Measurements from ENCODE around the gene MAP1LC3B. TPM values are rescaled to one million over a fixed set of nuclear protein-coding genes. Genes with fewer than 3 reads are reported as not detected.

Gene MAP1LC3B
- total RNA-seq, 1 donor from 2014 or later = 136 TPM

DNA sequence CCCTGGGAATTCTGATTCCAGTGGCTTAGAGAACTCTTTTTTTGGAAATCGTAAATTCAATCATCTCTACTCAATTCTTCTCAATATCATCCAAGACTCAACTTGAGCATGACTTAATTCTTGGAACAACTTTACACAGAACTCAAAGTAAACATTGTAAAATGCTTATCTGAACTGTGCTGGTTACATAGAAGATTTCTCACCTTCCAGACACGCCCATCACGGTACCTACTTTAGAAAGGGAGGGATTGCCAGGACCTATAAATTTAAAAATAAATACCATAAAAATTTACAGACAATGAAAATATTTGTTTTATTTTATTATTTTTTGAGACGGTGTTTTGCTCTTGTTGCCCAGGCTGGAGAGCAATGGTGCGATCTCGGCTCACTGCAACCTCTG lies 26.5 kb downstream of the MAP1LC3B start:
- no peak for DNase-seq (ENCODE audit: low read depth)
- peaks cover 2% of the 10 kb centered on the region for H3K36me3 ChIP-seq (ENCODE audit: control insufficient read depth, insufficient read depth, low read length)

DNA sequence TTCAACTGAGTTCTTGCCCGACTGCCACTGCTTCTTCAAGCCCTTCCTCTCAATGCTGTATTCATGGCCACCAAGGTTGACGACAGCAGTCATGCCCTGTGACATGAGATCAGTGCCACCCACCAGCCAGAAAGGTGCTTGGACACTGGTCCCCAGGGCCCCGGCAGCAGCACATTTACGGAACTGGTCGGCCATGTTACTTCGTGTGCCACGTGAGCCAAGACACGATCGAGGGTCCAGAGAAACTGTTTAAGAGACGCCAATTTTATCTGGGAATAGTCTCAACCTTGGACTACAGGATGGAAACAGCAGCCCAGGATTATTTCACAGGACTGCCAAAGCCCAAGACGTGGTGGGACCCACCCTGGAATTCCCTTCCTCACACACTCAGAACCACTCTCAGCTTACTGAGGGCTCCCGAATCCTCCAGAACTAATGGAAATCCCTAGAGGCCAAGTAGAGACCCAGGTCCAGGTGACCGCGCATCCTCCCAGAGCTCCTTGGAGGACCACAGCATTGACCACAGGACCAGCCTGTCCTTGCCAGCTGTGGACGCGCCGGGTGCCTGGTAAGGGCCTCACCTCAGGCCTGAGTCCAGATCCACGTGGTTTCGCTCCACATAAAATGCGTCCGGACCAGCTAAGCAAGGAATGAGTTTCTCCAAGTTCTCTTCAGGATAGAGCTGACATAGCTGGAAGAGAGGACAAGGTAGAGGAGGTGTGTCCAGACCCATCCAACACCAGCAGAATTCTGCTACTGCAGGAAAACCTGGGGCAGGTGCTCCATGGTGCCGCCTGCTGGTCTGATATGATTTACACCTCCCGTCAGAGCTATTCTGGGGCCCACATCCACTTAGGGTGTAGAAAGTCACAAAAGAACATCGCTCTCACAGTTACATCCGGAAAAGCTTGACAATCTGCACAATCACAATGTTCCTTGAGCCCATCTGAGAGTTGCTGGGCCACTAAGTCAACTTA lies 28.2 kb downstream of the MAP1LC3B start:
- Histone ChIP-seq H3K27me3 (ENCODE audit: control insufficient read depth, insufficient read depth, low read length) (no peaks in the 10 kb centered on the region), H3K36me3 (ENCODE audit: control insufficient read depth, insufficient read depth, low read length) (peaks cover 2% of the 10 kb centered on the region), H3K4me3 (ENCODE audit: low read depth, low read length) (no peak overlapping the region)
- TF ChIP-seq, protein P1, sequence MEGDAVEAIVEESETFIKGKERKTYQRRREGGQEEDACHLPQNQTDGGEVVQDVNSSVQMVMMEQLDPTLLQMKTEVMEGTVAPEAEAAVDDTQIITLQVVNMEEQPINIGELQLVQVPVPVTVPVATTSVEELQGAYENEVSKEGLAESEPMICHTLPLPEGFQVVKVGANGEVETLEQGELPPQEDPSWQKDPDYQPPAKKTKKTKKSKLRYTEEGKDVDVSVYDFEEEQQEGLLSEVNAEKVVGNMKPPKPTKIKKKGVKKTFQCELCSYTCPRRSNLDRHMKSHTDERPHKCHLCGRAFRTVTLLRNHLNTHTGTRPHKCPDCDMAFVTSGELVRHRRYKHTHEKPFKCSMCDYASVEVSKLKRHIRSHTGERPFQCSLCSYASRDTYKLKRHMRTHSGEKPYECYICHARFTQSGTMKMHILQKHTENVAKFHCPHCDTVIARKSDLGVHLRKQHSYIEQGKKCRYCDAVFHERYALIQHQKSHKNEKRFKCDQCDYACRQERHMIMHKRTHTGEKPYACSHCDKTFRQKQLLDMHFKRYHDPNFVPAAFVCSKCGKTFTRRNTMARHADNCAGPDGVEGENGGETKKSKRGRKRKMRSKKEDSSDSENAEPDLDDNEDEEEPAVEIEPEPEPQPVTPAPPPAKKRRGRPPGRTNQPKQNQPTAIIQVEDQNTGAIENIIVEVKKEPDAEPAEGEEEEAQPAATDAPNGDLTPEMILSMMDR (IDR thresholded peaks at IDR 0.05; ENCODE audit: insufficient read depth, low read length, poor library complexity, severe bottlenecking) = peak; percentile 14
- no peak for DNase-seq (ENCODE audit: low read depth)

More for the DNA sequence above, 26.5 kb downstream of the MAP1LC3B start:
- Histone ChIP-seq H3K27me3 (ENCODE audit: control insufficient read depth, insufficient read depth, low read length) (no peaks in the 10 kb centered on the region), H3K4me3 (ENCODE audit: low read depth, low read length) (no peak overlapping the region)
- TF ChIP-seq, protein P1 (IDR thresholded peaks at IDR 0.05; ENCODE audit: insufficient read depth, low read length, poor library complexity, severe bottlenecking) = no peak

DNA sequence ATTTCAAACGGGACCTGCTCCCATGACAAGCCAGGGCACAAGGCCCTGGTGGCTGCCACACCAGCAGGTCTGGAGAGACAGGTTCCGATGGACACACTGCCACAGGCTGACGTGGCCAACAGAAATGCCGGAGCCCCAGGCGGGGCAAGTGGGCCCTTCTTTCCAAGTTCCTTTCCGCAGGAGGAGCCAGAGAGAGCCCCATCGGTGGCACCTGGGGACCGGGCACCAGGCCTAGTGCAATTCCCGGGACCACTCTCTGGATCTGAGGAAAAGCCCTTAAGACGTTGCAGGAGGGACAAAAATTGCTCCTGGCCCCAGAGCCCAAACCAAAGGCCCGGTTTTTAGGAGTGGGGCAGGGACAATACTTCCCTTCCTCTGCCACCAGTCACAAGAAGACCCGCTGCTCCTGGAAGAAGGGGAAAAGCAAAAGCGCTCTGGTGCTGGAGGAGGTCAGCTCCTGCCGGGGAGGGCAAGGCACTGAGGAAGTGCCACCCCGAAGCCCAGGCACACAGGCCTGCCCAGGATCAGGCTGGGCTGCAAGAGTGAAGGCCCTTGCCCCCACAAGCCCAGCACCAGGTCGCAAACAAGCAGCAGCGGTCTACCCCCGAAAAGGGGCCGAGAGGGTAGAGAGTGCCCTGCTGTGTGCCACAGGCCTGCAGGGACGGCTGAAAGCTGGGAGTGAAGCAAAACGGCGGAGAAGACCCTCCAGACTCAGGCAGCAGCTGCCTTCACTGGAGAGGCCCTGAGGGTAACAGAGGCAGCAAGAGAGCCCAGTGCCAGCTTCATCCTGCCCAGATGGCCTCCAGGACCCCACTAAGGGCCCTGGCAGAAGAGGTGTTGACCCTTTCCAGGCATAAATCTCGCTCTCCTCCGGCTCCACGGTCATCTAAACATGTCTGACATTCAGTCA lies 29.1 kb downstream of the MAP1LC3B start:
- peaks cover 2% of the 10 kb centered on the region for H3K36me3 ChIP-seq (ENCODE audit: control insufficient read depth, insufficient read depth, low read length)
- no peak for DNase-seq (ENCODE audit: low read depth)
- H3K27me3 ChIP-seq (ENCODE audit: control insufficient read depth, insufficient read depth, low read length) = no peaks in the 10 kb centered on the region
- no peak overlapping the region for H3K4me3 ChIP-seq (ENCODE audit: low read depth, low read length)
- TF ChIP-seq, protein P1 (IDR thresholded peaks at IDR 0.05; ENCODE audit: insufficient read depth, low read length, poor library complexity, severe bottlenecking) = no peak

DNA sequence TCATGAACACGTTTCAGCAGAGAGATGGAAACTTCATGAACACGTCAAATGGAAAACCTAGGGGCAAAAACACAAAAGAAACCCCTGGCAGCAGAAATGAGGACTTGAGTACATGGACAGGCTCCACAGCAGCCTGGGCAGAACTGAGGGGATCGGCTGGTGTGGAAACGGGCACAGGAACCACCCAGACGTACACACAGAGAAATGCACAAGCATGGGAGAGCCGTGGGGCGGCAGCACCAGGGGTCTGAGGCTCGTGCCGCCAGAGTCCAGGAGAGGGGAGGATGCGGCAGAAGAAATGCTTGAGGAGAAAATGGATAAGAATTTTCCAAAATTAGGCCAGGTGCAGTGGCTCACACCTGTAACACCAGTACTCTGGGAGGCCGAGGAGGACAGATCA lies 30.0 kb downstream of the MAP1LC3B start:
- DNase-seq (ENCODE audit: low read depth) = no peak
- TF ChIP-seq, protein P1 (IDR thresholded peaks at IDR 0.05; ENCODE audit: insufficient read depth, low read length, poor library complexity, severe bottlenecking) = no peak
- Histone ChIP-seq H3K36me3 (ENCODE audit: control insufficient read depth, insufficient read depth, low read length) (peaks cover 2% of the 10 kb centered on the region), H3K27me3 (ENCODE audit: control insufficient read depth, insufficient read depth, low read length) (no peaks in the 10 kb centered on the region), H3K4me3 (ENCODE audit: low read depth, low read length) (no peak overlapping the region)

DNA sequence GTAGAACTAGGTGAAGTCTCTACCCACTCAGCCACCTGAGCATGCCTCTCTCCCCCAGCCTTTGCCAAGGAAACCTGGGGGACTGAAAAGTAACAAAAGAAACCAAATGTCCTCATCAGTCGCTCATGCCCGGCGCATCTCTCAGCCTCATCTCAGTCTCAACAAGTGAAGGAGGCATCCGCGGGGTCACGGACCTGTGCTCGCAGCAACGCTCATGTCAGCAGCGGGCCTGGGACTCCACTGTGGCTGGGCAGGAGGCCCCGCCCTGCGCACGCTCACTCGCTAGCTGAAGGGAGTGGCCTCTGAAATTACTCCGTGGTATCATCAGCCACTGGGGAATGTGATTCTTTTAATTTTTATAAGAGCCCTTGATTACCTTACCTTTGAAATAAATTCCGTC lies 31.3 kb downstream of the MAP1LC3B start:
- TF ChIP-seq, protein P1 (IDR thresholded peaks at IDR 0.05; ENCODE audit: insufficient read depth, low read length, poor library complexity, severe bottlenecking) = no peak
- Histone ChIP-seq H3K27me3 (ENCODE audit: control insufficient read depth, insufficient read depth, low read length) (no peaks in the 10 kb centered on the region), H3K4me3 (ENCODE audit: low read depth, low read length) (no peak overlapping the region), H3K36me3 (ENCODE audit: control insufficient read depth, insufficient read depth, low read length) (peaks cover 2% of the 10 kb centered on the region)
- no peak for DNase-seq (ENCODE audit: low read depth)

Data from kidney epithelial cell (primary cell).